ENCODE data around the gene GRIP1.

DNA sequence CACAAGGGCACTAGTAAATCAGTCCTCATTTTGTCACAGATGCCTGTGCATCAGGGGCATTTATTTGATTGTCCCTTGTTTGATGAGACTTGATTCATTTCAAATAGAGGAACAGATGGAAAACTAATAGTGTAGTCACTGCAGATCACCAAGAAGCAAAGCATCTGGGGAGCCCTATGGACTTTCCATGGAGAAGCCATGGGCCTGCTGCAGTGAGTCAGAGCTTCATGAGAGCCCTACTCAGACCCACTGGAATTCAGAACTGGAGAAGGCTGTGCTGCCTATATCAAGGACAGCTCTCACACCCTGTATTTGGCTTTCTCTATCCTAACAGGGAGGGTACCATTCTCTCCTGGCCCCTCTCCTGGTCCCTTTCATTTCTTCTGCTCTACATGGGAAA is 126.2 kb downstream of the GRIP1 start:
- TF ChIP-seq, protein P1, sequence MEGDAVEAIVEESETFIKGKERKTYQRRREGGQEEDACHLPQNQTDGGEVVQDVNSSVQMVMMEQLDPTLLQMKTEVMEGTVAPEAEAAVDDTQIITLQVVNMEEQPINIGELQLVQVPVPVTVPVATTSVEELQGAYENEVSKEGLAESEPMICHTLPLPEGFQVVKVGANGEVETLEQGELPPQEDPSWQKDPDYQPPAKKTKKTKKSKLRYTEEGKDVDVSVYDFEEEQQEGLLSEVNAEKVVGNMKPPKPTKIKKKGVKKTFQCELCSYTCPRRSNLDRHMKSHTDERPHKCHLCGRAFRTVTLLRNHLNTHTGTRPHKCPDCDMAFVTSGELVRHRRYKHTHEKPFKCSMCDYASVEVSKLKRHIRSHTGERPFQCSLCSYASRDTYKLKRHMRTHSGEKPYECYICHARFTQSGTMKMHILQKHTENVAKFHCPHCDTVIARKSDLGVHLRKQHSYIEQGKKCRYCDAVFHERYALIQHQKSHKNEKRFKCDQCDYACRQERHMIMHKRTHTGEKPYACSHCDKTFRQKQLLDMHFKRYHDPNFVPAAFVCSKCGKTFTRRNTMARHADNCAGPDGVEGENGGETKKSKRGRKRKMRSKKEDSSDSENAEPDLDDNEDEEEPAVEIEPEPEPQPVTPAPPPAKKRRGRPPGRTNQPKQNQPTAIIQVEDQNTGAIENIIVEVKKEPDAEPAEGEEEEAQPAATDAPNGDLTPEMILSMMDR (IDR thresholded peaks at IDR 0.05; ENCODE audit: poor library complexity) = no peak
- no peak for TF ChIP-seq EZH2phosphoT487 (IDR thresholded peaks at IDR 0.05; ENCODE audit: low read depth, severe bottlenecking, unreplicated experiment)

Data from hepatocyte (in vitro differentiated cells).